Pancreas (tissue), 10 donors: ENCODE measurements around the gene RAN. TPM values are rescaled to one million over a fixed set of nuclear protein-coding genes. Genes with fewer than 3 reads are reported as not detected.
A peak's percentile ranks its signal among the peaks of the same experiment; 100 is the strongest.

Source experiments
- ATAC-seq, 4 donors: fragments of 200-7000 bp; cut with Tn5 transposase; one replicate each; pipeline versions ENCODE4 v1.8.0 to v1.9.1; 2020; ENCODE audit warnings: mild to moderate bottlenecking in 4 of 4, moderate library complexity in 4 of 4
- DNase-seq, 6 donors: peaks; one replicate each; pipeline ENCODE4 v3.0.0-alpha.2; 2020
- FAIRE-seq: peaks from 2 replicates; lab custom pipeline; 2012; peaks lifted over from hg19 to GRCh38; lab: Jason Lieb, UNC
- H3K27ac ChIP-seq, 4 donors: fragments of 200-600 bp; sonication (generic); 1 replicate in 3 of 4; 2 replicates in 1 of 4; pipeline versions ENCODE4 v1.5.0 to v1.8.0; 2020
- H3K27me3 ChIP-seq, 4 donors: fragments of 200-600 bp; one replicate each; pipeline ENCODE4 v1.8.0; 2021
- H3K36me3 ChIP-seq, 3 donors: fragments of 200-600 bp; sonication (generic) in 1 of 3; one replicate each; pipeline versions ENCODE4 v1.5.0 to v1.8.0; 2020 to 2021
- H3K4me1 ChIP-seq, 3 donors: fragments of 200-600 bp; one replicate each; pipeline ENCODE4 v1.8.0; 2021
- H3K4me3 ChIP-seq, 4 donors: fragments of 200-600 bp; sonication (generic) in 2 of 4; one replicate each; pipeline versions ENCODE4 v1.5.0 to v1.8.0; 2020 to 2021
- H3K9me3 ChIP-seq, 4 donors: fragments of 200-600 bp; one replicate each; pipeline ENCODE4 v1.8.0; 2021
- WGBS, 2 donors: extraction: QIAGEN DNeasy Blood & Tissue Kit; methylation state at CpG; one replicate each; pipeline ENCODE4 v1.1.7; 2013; 5-methylcytosine and 5-hydroxymethylcytosine counted together
- intact Hi-C, 3 donors: fragments of 100-400 bp; cut with DNase I; formaldehyde crosslinking; loops; one replicate each; pipeline versions ENCODE4 v1.11.1 to v1.14.2; 2022
- polyA plus RNA-seq, 2 donors: library from polyadenylated mRNA; stranded (reverse); fragments of 200-250 nt; gene quantifications; one replicate each; pipeline ENCODE4 v1.2.3, GENCODE V29; 2013
- total RNA-seq, 6 donors: library from RNA; stranded (reverse); fragmentation: NEBNext Ultra II Directional in 4 of 6; extraction: Animal tissue kit (Norgen Biotek cat#: 25700) in 4 of 6; gene quantifications; one replicate each; pipeline versions ENCODE4 v1.2.1 to v1.2.4, GENCODE V29; 2021 to 2023
- TF ChIP-seq, protein P1 (sequence below), 4 donors: fragments of 200-600 bp; sonication (generic) in 3 of 4; IDR thresholded peaks; one replicate each; pipeline versions ENCODE4 v1.5.0 to v1.8.0; 2021; ENCODE audit warnings: antibody characterized with exemption in 4 of 4
- donor health status: healthy with polysubstance abuse.
- donor health status: DM: no; HTN: no; CAD: no; lungs with moderate emphysema.
- donor health status: DM: no; HTN: no; CAD: no.
- donor health status: control.
- donor health status: control.
- donor health status: Bipolar disorder and iron deficiency.
- donor health status: DM: yes; HTN: yes; CAD: no.
- donor health status: DM: no; HTN: no; CAD: no.
- donor health status: DM: no; HTN: no; CAD: no.
- donor health status: DM: yes; HTN: yes; CAD: no.

RAN gene
- total and polyA plus RNA-seq, 8 donors, result 60.0 to 201 (median 152) TPM

DNA sequence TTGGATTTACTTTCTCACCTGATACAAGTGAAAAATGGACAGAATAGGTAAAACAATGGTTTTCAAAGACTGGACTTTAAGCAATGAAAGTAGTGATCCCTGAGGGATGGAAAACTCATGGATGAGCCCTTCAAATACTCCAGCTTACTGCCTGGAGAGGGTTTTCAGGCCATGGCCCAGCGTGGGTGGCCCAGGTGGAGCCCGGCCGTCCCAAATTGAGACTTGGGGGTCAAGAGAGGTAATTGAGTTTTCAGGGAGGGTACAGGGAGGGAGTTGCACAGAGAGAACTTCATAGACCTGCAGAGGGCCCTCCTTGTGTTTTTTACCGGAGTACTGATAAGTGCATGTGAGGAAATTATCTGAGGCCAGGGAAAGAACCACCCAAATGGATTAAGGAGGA lies 37.2 kb downstream of the RAN start:
- Histone ChIP-seq H3K36me3 (no peaks in the 10 kb centered on the region), H3K4me1 (no peaks in the 10 kb centered on the region), H3K9me3 (no peaks in the 10 kb centered on the region), H3K27ac (no peak overlapping the region), H3K4me3 (no peak overlapping the region), H3K27me3 (peaks cover 0 to 7% (median 0%) of the 10 kb centered on the region in 4 donors)
- WGBS, 2 donors, result 84 to 88% methylated on average over 4 of the region's 4 CpGs
- no peak for FAIRE-seq
- no peak for ATAC-seq
- intact Hi-C loops, result no loop called here
- TF ChIP-seq, protein P1, sequence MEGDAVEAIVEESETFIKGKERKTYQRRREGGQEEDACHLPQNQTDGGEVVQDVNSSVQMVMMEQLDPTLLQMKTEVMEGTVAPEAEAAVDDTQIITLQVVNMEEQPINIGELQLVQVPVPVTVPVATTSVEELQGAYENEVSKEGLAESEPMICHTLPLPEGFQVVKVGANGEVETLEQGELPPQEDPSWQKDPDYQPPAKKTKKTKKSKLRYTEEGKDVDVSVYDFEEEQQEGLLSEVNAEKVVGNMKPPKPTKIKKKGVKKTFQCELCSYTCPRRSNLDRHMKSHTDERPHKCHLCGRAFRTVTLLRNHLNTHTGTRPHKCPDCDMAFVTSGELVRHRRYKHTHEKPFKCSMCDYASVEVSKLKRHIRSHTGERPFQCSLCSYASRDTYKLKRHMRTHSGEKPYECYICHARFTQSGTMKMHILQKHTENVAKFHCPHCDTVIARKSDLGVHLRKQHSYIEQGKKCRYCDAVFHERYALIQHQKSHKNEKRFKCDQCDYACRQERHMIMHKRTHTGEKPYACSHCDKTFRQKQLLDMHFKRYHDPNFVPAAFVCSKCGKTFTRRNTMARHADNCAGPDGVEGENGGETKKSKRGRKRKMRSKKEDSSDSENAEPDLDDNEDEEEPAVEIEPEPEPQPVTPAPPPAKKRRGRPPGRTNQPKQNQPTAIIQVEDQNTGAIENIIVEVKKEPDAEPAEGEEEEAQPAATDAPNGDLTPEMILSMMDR (IDR thresholded peaks at IDR 0.05), result no peak
- DNase-seq, result no peak

DNA sequence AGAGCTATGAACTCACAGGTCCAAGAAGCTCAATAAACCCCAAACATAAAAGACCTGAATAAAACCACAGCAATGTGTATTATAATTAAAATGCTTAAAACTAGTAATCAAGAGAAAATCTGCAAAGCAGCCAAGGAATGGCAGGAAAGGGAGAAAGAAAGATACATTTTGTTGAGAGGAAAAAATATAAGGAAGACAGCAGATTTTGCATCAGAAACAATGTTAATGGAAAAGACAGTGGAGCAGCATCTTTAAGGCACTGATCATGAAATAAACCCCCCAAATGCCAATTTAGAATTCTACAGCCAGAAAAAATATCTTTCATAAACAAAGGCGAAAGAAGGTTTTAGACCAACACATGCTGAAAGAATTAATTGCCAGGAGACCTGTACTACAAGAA lies 39.3 kb downstream of the RAN start:
- no peak for ATAC-seq
- no peak for FAIRE-seq
- TF ChIP-seq, protein P1 (IDR thresholded peaks at IDR 0.05), result no peak
- WGBS, 2 donors, result 0 to 33% methylated on average over 1 of the region's 1 CpG
- Histone ChIP-seq H3K4me3 (no peak overlapping the region), H3K36me3 (no peaks in the 10 kb centered on the region), H3K27me3 (peaks cover 0 to 11% (median 0%) of the 10 kb centered on the region in 4 donors), H3K27ac (no peak overlapping the region), H3K4me1 (peaks cover 0 to 3% (median 0%) of the 10 kb centered on the region in 3 donors), H3K9me3 (no peaks in the 10 kb centered on the region)
- DNase-seq, result no peak
- intact Hi-C loops, result no loop called here

DNA sequence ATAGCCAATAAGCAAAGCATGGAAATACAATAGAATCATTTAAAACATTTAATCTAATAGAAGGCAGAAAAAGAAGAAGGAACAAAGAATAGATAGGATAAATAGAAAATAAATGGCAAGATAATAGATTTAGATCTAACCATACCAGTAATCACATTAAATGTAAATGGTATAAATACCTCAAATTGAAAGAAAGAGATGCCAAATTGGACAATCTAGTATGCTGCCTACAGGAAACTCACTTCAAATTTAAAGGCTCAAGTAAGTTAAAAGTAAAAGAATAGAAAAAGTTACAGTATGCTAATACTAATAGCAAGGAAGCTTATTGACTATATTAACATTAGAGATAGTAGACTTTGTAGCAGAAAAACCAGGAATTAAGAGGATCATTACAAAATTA lies 40.1 kb downstream of the RAN start:
- Histone ChIP-seq H3K27ac (no peak overlapping the region), H3K4me3 (no peak overlapping the region), H3K27me3 (peaks cover 0 to 11% (median 0%) of the 10 kb centered on the region in 4 donors), H3K4me1 (peaks cover 0 to 3% (median 0%) of the 10 kb centered on the region in 3 donors), H3K36me3 (no peaks in the 10 kb centered on the region), H3K9me3 (no peaks in the 10 kb centered on the region)
- FAIRE-seq (peak; percentile 5), DNase-seq (no peak), ATAC-seq (no peak)
- TF ChIP-seq, protein P1 (IDR thresholded peaks at IDR 0.05), result no peak
- intact Hi-C loops, result no loop called here

DNA sequence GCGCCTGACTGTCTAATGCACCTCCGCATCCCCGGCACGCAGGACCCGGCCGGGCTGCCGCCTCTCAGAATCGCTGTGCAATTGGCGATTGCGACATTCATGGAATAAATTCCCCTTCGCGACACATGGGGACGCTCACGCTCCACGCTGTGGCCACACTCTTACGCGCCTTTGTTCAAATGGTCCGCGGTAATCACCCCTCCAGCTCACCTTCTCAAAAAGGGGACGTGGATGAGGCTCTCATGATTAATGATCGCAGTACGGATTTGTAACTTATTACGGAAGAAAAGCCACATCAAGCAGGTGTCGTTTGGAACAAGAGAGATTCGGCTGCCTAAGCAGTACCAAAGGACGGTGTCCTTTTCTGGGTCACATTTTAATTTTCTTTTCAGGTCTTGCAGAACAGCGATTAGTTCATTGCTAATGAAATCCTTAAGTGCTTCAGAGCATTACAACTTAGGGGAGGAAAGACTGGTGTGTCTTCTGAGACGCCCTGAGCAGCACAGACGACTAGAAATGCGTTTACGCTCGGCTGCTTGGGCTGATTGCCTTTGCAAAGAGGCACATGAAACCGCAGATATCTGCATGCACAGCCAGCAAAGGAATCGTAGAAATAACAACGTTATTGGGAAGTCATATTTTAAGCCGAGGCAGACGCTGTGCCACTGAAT lies 44.5 kb downstream of the RAN start:
- ATAC-seq, result peak; percentile 86 to 97 (median 96)
- intact Hi-C loops, result no loop called here
- no peak for FAIRE-seq
- Histone ChIP-seq H3K36me3 (no peaks in the 10 kb centered on the region), H3K27ac (no peak overlapping the region), H3K4me3 (peak overlapping the region in 1 of 4 donors; percentile 30), H3K27me3 (peaks cover 0 to 11% (median 0%) of the 10 kb centered on the region in 4 donors), H3K4me1 (peaks cover 0 to 3% (median 0%) of the 10 kb centered on the region in 3 donors), H3K9me3 (no peaks in the 10 kb centered on the region)
- TF ChIP-seq, protein P1 (IDR thresholded peaks at IDR 0.05), result peak; percentile 55 to 88 (median 85)
- DNase-seq, result peak; percentile 26 to 78 (median 54)
- WGBS, 2 donors, result 7% methylated on average over 37 of the region's 37 CpGs

DNA sequence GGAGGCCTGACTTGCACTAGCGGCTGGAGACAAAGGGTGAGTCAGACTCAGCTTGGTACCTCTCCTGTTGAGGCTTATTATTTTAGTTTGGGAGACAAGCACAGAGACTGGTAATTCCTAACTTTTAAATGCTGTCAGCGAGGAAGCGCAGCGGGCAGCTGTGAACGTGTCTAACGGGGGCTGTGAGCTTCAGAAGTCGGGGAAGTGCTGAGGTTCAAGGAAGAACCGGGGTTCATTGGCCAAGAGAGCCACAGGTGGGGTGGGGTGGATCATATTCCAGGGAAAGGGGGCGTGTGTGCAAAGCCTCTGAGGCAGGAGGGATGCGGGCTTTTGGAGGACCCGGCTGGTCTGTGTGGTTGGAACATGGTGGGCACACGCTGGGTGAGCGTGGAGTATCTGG lies 45.7 kb downstream of the RAN start:
- ATAC-seq (no peak), DNase-seq (no peak), FAIRE-seq (no peak)
- H3K4me3 ChIP-seq, result no peak overlapping the region
- peaks cover 0 to 11% (median 0%) of the 10 kb centered on the region in 4 donors for H3K27me3 ChIP-seq
- 73 to 82% methylated on average over 13 of the region's 13 CpGs for WGBS, 2 donors
- intact Hi-C loops, result no loop called here
- peaks cover 0 to 3% (median 0%) of the 10 kb centered on the region in 3 donors for H3K4me1 ChIP-seq
- no peak overlapping the region for H3K27ac ChIP-seq
- TF ChIP-seq, protein P1 (IDR thresholded peaks at IDR 0.05), result no peak
- H3K36me3 ChIP-seq, result no peaks in the 10 kb centered on the region
- H3K9me3 ChIP-seq, result no peaks in the 10 kb centered on the region
